C4-2B (cell line): ENCODE data around the gene OSBPL10.

Source experiments
- CTCF ChIP-seq: fragments of 450-650 bp; conservative IDR thresholded peaks from 2 replicates; pipeline ENCODE4 v1.5.1; 2017; ENCODE audit warnings: mild to moderate bottlenecking
- ZFX ChIP-seq: fragments of 450-650 bp; IDR thresholded peaks from 2 replicates; pipeline ENCODE4 v1.6.1; 2017

DNA sequence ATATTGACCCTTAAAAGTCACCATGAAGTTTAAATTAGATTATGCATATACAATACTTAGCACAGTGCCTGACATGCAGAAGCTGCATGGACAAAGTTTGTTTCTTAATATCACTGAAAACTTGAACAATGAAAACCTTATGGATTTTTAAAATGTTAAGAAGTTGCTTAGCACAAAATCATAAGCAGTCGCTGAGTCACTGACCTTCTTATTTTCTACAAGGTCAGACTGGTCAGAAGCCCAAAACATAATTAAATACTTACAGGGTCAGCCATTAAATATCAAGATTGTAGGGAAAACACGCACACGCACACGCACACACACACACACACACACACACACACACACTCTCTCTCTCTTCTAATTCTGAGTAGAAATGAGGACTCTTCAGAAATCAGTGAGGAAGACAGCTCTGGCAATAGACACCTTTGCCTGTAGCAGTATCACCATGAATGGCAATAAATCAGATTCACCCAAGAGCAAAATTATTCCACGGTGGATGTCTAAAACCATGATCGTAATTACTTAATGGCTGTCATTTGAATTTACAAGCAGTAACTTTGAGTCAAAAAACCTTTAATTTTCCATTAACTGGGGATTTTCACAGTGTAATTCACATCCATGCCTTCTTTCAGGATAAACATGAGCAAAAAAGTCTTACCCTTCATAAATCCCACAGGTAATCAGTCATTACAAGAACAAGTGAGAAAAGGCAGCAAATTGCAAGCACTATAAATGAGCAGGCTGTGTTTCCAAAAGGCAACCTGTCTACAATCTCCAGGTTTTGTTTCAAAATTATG, 147.5 kb downstream of the OSBPL10 start:
- TF ChIP-seq CTCF (no peak), ZFX (no peak)
